ENCODE measurements around the gene ARMC7. TPM values are rescaled to one million over a fixed set of nuclear protein-coding genes. Genes with fewer than 3 reads are reported as not detected.

The ARMC7 gene
- polyA plus RNA-seq, 1 donor from 2014 or later: 3.7 TPM

GRCh38 chr17:75067856-75068255 lies 41.9 kb upstream of the ARMC7 start:
- no peaks in the 10 kb centered on the region for H3K27me3 ChIP-seq (ENCODE audit: insufficient read depth, low read depth, low read length)
- H3K9me3 ChIP-seq (ENCODE audit: low read length): no peaks in the 10 kb centered on the region
- TF ChIP-seq RAD21 (conservative IDR thresholded peaks at IDR 0.05) (no peak), TAF1 (IDR thresholded peaks at IDR 0.05; ENCODE audit: low read depth) (no peak), POLR2AphosphoS5 (IDR thresholded peaks at IDR 0.05) (no peak), EZH2 (IDR thresholded peaks at IDR 0.05; ENCODE audit: borderline replicate concordance, insufficient read depth, low read length, poor library complexity, severe bottlenecking) (no peak), EP300 (conservative IDR thresholded peaks at IDR 0.05; ENCODE audit: poor library complexity, severe bottlenecking) (no peak), SMC3 (conservative IDR thresholded peaks at IDR 0.05; ENCODE audit: poor library complexity) (no peak), MXI1 (conservative IDR thresholded peaks at IDR 0.05; ENCODE audit: poor library complexity, severe bottlenecking) (no peak)
- TF ChIP-seq, protein P1, sequence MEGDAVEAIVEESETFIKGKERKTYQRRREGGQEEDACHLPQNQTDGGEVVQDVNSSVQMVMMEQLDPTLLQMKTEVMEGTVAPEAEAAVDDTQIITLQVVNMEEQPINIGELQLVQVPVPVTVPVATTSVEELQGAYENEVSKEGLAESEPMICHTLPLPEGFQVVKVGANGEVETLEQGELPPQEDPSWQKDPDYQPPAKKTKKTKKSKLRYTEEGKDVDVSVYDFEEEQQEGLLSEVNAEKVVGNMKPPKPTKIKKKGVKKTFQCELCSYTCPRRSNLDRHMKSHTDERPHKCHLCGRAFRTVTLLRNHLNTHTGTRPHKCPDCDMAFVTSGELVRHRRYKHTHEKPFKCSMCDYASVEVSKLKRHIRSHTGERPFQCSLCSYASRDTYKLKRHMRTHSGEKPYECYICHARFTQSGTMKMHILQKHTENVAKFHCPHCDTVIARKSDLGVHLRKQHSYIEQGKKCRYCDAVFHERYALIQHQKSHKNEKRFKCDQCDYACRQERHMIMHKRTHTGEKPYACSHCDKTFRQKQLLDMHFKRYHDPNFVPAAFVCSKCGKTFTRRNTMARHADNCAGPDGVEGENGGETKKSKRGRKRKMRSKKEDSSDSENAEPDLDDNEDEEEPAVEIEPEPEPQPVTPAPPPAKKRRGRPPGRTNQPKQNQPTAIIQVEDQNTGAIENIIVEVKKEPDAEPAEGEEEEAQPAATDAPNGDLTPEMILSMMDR (IDR thresholded peaks at IDR 0.05; ENCODE audit: poor library complexity, severe bottlenecking): no peak
- TF ChIP-seq, protein P2, sequence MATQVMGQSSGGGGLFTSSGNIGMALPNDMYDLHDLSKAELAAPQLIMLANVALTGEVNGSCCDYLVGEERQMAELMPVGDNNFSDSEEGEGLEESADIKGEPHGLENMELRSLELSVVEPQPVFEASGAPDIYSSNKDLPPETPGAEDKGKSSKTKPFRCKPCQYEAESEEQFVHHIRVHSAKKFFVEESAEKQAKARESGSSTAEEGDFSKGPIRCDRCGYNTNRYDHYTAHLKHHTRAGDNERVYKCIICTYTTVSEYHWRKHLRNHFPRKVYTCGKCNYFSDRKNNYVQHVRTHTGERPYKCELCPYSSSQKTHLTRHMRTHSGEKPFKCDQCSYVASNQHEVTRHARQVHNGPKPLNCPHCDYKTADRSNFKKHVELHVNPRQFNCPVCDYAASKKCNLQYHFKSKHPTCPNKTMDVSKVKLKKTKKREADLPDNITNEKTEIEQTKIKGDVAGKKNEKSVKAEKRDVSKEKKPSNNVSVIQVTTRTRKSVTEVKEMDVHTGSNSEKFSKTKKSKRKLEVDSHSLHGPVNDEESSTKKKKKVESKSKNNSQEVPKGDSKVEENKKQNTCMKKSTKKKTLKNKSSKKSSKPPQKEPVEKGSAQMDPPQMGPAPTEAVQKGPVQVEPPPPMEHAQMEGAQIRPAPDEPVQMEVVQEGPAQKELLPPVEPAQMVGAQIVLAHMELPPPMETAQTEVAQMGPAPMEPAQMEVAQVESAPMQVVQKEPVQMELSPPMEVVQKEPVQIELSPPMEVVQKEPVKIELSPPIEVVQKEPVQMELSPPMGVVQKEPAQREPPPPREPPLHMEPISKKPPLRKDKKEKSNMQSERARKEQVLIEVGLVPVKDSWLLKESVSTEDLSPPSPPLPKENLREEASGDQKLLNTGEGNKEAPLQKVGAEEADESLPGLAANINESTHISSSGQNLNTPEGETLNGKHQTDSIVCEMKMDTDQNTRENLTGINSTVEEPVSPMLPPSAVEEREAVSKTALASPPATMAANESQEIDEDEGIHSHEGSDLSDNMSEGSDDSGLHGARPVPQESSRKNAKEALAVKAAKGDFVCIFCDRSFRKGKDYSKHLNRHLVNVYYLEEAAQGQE (IDR thresholded peaks at IDR 0.05; ENCODE audit: borderline replicate concordance): no peak
- H3K79me2 ChIP-seq (replicated peaks; ENCODE audit: insufficient read depth, low read length): no peaks in the 10 kb centered on the region
- no peaks in the 10 kb centered on the region for H3K9me2 ChIP-seq (ENCODE audit: insufficient read depth, low read length)
- H3F3A ChIP-seq (ENCODE audit: insufficient read depth, low read length, poor library complexity, severe bottlenecking): no peaks in the 10 kb centered on the region
- no peaks in the 10 kb centered on the region for H3K36me3 ChIP-seq (ENCODE audit: insufficient read depth, low read length)
- no peak overlapping the region for H2AFZ ChIP-seq (ENCODE audit: low read depth, low read length)
- no peak overlapping the region for H3K9ac ChIP-seq (ENCODE audit: low read length)
- no peak overlapping the region for H3K27ac ChIP-seq (ENCODE audit: low read length)
- H3K4me3 ChIP-seq (ENCODE audit: low read length): no peak overlapping the region
- no peaks in the 10 kb centered on the region for H4K20me1 ChIP-seq (ENCODE audit: insufficient read depth)
- H3K4me2 ChIP-seq (ENCODE audit: low read length): no peak overlapping the region

GRCh38 chr17:75068750-75069149 lies 41.0 kb upstream of the ARMC7 start:
- no peak overlapping the region for H3K27ac ChIP-seq (ENCODE audit: low read length)
- no peaks in the 10 kb centered on the region for H3K36me3 ChIP-seq (ENCODE audit: insufficient read depth, low read length)

More at GRCh38 chr17:75068750-75069149, 41.0 kb upstream of the ARMC7 start:
- Histone ChIP-seq H3K9me3 (ENCODE audit: low read length) (no peaks in the 10 kb centered on the region), H3F3A (ENCODE audit: insufficient read depth, low read length, poor library complexity, severe bottlenecking) (no peaks in the 10 kb centered on the region), H2AFZ (ENCODE audit: low read depth, low read length) (no peak overlapping the region), H3K9ac (ENCODE audit: low read length) (no peak overlapping the region), H3K9me2 (ENCODE audit: insufficient read depth, low read length) (no peaks in the 10 kb centered on the region), H4K20me1 (ENCODE audit: insufficient read depth) (no peaks in the 10 kb centered on the region), H3K4me2 (ENCODE audit: low read length) (no peak overlapping the region), H3K4me3 (ENCODE audit: low read length) (no peak overlapping the region), H3K27me3 (ENCODE audit: insufficient read depth, low read depth, low read length) (no peaks in the 10 kb centered on the region), H3K79me2 (replicated peaks; ENCODE audit: insufficient read depth, low read length) (no peaks in the 10 kb centered on the region)
- TF ChIP-seq, protein P2 (IDR thresholded peaks at IDR 0.05; ENCODE audit: borderline replicate concordance): no peak
- TF ChIP-seq EZH2 (IDR thresholded peaks at IDR 0.05; ENCODE audit: borderline replicate concordance, insufficient read depth, low read length, poor library complexity, severe bottlenecking) (no peak), MXI1 (conservative IDR thresholded peaks at IDR 0.05; ENCODE audit: poor library complexity, severe bottlenecking) (no peak), TAF1 (IDR thresholded peaks at IDR 0.05; ENCODE audit: low read depth) (no peak), EP300 (conservative IDR thresholded peaks at IDR 0.05; ENCODE audit: poor library complexity, severe bottlenecking) (no peak), RAD21 (conservative IDR thresholded peaks at IDR 0.05) (no peak), SMC3 (conservative IDR thresholded peaks at IDR 0.05; ENCODE audit: poor library complexity) (no peak), POLR2AphosphoS5 (IDR thresholded peaks at IDR 0.05) (no peak)
- TF ChIP-seq, protein P1 (IDR thresholded peaks at IDR 0.05; ENCODE audit: poor library complexity, severe bottlenecking): no peak

Data from neural cell (in vitro differentiated cells).